CD4-positive, alpha-beta T cell treated with Interleukin-10 for 1 hour (primary cell): ENCODE results near the gene SLC15A2.
"Not testable (repeated sequence)": the region's sequence is repeated elsewhere in the genome, so short reads cannot be mapped to it uniquely, and the experiment has no call there.

Experiments used
- DNase-seq: peaks from one replicate; pipeline ENCODE4 v3.0.0-alpha.2; 2020

SLC15A2 gene, protein sequence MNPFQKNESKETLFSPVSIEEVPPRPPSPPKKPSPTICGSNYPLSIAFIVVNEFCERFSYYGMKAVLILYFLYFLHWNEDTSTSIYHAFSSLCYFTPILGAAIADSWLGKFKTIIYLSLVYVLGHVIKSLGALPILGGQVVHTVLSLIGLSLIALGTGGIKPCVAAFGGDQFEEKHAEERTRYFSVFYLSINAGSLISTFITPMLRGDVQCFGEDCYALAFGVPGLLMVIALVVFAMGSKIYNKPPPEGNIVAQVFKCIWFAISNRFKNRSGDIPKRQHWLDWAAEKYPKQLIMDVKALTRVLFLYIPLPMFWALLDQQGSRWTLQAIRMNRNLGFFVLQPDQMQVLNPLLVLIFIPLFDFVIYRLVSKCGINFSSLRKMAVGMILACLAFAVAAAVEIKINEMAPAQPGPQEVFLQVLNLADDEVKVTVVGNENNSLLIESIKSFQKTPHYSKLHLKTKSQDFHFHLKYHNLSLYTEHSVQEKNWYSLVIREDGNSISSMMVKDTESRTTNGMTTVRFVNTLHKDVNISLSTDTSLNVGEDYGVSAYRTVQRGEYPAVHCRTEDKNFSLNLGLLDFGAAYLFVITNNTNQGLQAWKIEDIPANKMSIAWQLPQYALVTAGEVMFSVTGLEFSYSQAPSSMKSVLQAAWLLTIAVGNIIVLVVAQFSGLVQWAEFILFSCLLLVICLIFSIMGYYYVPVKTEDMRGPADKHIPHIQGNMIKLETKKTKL

DNA sequence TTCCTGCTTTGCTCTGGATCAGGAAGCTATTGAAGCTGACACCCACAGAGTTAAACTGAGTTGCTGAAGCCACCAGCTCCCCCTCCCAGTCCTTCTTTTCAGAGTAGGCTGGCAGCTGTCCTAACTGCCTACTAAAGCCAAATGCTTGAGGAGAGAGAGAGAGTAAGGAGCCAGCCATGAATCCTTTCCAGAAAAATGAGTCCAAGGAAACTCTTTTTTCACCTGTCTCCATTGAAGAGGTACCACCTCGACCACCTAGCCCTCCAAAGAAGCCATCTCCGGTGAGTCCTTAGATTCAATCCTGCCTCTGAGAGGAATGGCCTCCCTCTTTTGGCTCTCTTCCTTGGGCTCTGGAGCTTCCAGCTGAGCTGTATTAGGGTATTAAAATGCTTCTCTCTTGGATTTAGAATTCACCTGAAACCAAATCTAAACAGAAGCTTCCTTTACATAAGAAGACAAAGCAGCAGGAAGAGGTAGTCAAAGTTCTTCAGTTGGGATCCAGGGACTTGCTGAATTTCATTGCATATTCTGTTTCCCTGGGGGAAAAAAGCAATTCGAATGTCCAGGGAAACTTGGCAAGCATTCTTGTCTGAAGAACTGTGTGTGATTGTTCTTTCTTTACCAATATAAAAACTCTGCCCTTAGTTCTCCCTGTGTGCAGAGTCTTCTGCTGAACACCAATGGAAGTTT lies at the start of gene SLC15A2:
Gene SLC15A2 (plus strand): TSS at position 101 of the 690 bp plus-strand sequence. CDS start 76 bp downstream, at position 177.
- no peak for DNase-seq

DNA sequence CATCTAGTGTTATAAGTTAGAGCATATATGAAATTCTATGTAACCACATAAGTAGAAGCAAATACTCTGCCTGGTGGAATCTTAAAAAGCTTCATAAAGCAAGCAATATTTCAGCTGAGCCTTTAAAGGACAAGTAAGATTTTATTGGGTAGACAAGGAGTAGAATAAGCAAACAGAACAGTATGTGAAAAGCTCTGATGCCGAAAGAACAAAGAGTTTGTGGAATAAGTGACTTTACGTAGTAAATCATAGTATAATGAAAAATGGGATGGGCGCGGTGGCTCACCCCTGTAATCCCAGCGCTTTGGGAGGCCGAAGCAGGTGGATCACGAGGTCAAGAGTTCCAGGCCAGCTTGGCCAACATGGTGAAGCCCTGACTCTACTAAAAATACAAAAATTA lies 49.3 kb upstream of the SLC15A2 start:
- DNase-seq, result no peak

DNA sequence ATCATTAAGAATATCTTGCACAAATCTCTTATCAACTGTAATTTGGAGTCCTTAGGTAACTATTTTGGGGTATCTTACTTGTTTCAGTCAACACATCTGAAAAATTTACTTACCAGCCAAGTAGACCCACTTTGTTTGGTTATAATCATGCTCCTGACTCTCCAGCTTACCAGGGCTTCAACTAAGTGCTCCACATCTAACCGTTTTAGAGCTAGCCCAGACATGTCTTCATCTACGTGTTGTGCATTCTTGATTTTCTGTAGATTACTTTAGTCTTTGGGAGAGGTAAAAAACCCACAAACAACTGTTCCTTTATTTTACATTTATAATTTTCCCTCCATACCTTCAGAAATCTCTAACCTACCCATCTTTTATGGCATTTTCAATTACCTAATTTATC lies 41.9 kb upstream of the SLC15A2 start:
- no peak for DNase-seq

DNA sequence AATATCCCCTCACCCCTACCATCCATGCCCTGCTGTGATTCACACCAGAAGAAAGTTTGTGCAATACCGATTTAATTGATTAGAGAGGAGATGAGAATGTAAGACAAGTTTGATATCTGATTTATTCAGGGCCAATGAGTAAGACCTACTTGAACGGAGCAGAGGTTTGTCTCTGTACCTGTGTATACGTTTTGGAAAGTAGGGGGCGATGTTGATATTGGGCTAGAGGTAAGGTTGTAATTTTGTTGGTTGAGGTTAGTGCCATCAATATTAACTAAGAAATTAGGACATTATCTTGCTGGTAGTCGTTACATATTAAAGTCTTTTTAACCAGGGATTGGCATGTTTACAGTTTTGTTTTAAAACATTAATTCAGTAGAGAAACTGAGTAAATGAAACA lies 38.6 kb upstream of the SLC15A2 start:
- peak; percentile 10 for DNase-seq

DNA sequence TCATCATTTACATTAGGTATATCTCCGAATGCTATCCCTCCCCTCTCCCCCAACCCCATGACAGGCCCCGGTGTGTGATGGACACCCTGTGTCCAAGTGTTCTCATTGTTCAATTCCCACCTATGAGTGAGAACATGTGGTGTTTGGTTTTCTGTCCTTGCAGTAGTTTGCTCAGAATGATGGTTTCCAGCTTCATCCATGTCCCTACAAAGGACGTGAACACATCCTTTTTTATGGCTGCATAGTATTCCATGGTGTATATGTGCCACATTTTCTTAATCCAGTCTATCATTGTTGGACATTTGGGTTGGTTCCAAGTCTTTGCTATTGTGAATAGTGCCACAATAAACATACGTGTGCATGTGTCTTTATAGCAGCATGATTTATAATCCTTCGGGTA lies 36.4 kb upstream of the SLC15A2 start:
- not testable (repeated sequence) for DNase-seq

DNA sequence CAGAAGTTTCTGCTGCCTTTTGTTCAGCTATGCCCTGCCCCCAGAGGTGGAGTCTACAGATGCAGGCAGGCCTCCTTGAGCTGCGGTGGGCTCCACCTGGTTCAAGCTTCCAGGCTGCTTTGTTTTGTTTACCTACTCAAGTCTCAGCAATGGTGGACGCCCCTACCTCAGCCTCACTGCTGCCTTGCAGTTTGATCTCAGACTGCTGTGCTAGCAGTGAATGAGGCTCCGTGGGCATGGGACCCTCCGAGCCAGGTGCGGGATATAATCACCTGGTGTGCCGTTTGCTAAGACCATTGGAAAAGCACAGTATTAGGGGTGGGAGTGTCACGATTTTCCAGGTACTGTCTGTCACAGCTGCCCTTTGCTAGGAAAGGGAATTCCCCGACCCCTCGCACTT lies 31.0 kb upstream of the SLC15A2 start:
- DNase-seq, result not testable (repeated sequence)

DNA sequence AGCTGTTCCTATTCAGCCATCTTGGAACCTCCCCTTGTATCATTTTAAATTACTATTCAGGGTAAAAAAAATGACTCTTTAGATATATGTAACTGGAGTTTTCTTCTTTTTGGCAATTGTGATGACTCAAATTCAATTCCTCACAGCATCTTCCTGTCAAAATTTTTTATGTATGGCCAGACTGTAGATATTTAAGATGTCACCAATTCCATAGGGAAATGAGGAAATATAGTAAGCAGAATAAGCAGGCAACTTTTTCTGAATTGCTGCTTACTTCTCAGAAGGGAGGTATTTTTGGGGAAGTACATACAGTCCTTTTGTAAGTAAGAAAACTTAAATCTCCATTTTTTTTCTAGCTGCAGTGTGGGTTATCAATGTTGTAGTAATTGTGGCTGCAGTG lies 30.4 kb upstream of the SLC15A2 start:
- no peak for DNase-seq

DNA sequence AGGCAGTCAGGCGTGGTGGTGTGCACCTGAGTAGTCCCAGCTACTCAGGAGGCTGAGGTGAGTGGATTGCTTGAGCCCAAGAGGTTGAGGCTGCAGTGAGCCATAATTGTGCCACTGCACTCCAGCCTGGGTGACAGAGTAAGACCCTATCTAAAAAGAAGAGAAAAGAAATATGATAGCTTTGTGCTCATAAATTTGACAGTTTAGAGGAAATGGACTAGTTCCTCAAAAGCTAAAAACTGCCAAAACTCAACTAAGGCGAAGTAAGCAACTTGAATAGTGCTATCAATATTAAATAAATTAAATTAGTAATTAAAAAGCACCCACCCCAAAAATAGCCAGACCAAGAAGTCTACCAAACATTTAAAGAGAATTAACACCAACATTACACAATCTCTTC lies 24.5 kb upstream of the SLC15A2 start:
- no peak for DNase-seq

DNA sequence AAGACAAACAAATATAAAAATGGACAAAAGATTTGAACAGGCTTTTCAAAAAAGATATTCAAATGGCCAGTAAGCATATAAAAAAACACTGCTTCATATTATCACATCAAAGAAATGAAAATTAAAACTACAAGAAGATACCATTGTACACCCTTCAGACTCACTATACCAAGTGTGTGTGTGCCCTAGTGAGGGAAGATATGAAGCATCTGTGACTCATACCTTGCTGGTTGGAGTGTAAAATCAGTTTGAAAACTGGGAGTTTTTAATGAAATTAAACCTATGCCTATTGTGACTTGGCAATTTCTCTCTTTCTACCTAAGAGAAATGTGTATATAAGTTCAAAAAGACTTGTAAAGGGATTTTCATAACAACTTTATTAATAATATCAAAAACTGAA lies 23.5 kb upstream of the SLC15A2 start:
- no peak for DNase-seq

DNA sequence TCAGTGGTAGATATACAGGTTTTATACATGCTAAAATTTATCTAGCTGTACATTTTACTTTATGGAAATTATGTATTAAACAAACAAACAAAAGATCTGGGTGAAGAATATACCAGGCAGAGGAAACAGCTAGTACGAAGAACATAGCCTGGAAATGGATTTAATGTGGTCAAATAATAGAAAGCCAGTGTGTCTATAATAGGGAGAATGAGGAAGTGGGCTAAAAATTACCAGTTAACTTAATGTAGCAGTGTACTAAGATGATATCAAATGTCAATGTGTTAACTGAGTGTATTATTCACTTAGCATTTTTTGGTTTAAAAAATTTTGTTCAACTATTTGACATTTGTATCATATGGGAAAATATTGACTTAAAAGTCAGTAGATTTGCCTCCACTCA lies 22.8 kb upstream of the SLC15A2 start:
- DNase-seq, result no peak

DNA sequence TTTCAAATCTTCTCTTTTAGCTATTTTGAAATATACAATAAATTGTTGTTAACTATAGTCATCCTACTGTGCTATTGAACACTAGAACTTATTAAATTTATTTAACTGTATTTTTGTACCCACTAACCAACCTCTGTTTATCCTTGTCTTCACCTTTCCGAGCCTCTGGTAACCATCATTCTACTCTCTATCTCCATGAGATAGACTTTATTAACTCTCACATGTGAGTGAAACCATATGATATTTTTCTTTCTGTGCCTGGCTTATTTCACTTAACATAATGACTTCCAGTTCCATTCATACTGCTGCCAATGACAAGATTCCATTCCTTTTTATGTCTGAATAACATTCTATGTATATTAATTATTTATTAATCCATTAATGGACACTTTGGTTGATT lies 15.8 kb upstream of the SLC15A2 start:
- DNase-seq, result no peak

DNA sequence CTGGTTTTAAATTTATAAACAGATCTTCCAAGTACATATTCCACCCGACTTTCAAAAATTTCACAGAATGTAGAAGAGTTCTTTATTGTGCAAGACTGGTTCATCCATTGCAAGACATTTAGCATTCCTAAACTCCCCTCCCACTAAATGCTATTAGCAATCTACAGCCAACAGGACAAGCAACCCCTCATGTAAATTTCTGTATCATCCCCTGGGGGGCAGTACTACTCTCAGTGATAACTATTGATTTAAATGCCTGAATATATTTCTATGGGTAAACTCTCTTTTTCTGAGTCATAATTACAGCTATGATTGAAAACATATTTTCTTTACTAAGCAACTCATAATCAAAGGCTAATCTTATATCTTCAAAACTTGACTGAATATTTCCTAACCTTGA lies 10.7 kb upstream of the SLC15A2 start:
- peak; percentile 6 for DNase-seq

DNA sequence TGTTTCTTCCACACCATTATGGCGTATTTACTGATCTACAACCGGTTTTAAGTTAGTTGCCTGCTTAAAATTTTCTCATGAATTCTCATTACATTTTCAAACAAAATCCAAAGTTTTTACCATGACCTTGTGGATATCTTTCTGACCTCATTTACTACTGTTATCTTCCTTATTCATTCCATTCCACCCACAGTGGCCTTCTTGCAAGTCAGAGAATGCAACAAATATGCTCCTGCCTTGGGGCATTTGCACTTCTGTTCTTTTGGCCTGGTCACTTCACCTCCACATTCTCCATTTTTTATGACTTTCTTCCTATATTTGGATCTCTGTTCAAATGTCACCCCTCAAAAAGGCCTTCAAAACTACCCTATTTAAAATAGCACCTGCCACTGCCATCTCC lies 8.8 kb upstream of the SLC15A2 start:
- DNase-seq, result no peak

DNA sequence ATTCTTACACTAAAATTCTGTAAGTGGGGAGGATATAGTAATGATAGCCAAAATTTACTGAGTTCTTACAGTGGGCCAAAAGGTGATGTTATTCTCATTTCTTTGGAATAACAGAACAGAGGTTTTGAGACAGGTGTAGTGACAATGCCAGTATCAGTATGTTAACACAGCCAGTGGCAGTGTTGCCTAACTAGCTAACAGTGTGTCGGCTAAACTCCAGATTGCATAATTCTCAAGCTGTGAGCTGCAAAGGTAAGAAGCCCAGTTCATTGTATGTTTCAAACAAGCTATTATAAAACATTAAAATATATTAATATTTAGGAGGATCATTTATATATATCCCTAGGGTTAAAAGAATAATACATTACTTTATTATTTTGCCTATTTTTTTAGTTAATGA lies 920 bp downstream of the SLC15A2 start:
- DNase-seq, result no peak

DNA sequence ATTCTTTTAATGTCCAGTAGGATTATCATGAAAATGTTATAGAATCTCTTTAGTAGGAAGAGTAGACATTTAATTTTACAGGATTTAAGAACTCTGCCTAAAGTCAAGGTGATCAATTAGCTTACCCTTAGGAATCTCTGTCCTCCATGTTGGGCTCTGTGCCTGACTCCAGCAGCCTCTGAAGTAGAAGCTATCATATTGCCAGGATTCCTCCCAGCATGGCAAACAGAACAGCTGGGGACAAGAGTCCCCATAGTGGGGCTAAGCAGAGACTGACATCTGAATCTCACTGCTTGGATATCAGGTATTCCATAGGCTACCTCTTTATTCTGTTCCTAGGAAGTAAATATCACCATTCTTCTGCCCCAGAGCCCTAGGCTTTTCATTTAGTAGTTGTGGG lies 1.5 kb downstream of the SLC15A2 start:
- no peak for DNase-seq

DNA sequence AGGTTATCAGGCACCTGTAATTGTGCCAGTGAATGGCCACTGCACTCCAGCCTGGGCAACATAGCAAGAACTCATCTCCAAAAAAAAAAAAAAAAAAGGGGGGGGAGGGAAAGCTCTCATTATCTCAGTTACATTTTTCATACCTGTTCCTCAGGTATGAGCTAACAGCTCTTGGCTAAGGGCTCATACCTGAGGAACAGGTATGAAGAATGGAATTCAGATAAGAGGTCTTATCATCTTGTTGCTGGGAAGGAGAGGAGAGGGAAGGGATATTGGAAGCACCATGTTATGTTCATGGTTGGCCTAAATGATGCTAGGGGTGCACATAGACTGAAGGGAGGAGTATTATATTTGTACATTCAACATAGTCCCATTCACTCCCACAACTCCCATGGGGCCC lies 2.6 kb downstream of the SLC15A2 start:
- no peak for DNase-seq

DNA sequence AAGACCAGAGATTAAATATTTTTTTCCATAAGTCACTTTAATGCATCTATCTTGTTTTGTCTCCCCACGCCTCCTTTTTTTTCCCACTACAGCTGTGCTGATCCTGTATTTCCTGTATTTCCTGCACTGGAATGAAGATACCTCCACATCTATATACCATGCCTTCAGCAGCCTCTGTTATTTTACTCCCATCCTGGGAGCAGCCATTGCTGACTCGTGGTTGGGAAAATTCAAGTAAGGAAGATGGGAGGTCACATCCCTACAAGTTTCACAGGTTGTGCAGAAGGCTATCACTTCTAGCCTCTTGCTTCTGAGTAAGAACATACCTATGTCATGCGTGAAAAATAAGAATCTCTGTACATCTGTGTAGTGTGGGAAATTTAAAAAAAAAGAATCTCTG lies 3.1 kb downstream of the SLC15A2 start:
- DNase-seq, result no peak

DNA sequence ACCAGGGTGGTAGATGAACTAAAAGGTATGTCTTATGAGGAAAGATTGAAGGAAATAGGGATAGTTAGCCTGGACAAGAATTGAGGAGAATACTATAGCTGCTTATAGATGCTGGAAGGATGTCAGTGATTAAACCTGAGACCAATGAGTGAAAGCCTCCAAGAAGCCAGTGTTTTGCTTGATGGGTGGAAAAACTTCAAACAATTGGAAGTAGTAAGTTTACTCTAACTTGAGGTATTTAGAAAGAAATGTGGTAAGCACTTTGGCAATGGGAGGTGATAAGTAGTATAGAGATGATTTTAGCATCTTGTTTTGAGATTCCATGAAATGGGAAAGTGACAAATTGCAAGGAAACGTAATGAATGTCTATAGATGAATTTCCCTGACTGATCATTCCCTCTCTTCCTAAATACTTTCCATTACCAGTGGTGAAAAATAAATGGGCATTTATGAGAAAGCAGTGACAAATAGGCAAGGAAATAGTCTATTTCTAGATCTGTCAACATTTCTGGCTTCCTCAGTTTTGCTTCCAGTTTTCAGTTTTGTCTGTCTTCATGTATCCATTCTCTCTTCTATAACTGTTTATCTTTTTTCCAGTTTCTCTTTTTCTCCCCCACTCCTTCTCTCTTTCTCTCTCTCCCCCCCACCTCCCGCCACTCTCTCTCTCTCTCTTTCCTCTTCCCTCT lies 19.2 kb downstream of the SLC15A2 start:
- DNase-seq, result no peak

DNA sequence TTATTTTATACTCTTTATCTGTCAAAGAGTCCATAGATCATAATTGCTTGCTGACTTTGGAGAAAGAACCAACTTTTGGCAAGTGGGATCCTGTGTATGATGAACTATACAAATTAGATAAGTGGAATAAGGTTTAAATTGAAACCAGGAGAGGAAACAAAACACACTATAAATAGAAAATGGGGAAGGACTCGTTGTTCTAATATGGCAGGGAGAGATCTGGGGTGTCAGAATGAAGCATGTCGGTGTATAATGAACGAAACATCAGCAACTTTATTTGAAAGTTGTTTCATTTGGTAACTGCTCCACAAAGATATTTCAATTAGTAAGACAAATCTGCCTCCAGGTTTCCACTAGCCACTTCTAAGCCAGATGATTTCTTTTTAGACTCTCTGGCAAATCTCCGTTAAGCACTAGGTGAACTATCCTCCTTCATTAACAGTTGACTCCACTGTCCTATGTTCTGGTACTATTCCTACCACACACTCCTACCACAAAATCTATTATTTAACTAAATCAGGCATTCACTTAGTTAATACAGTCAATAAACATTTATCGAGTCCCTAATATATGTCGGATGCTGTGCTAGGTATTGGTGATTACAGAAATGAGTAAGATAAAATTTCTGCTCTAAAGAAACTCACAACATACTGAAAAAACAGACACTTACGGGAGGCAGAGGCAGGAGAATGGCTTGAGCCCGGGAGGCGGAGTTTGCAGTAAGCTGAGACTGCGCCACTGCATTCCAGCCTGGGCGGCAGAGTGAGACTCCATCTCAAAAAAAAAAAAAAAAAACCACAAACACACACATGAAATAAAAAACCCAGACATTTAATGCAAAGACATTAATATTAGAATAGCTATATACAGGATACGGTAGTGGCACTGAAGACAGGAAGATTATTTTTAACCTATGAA lies 20.1 kb downstream of the SLC15A2 start:
- no peak for DNase-seq

DNA sequence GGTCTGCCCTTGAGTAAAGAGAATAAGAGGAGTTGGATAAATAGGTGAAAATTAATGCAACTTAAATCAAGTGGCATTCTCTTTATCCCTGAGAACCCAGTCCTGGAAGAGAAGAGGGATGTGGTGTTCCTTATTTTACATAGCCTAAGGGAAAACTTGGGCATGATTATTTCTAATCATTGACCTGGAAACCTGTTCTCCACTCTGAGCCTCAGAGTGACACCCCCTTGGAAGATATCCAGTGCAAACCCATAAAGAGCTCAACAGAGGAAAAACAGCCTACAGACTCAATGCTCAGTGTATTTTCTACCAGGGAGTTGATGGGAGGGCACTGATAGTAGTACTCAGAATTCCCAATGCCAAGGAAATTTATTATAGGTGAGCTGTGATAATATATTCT lies 22.0 kb downstream of the SLC15A2 start:
- DNase-seq, result no peak

DNA sequence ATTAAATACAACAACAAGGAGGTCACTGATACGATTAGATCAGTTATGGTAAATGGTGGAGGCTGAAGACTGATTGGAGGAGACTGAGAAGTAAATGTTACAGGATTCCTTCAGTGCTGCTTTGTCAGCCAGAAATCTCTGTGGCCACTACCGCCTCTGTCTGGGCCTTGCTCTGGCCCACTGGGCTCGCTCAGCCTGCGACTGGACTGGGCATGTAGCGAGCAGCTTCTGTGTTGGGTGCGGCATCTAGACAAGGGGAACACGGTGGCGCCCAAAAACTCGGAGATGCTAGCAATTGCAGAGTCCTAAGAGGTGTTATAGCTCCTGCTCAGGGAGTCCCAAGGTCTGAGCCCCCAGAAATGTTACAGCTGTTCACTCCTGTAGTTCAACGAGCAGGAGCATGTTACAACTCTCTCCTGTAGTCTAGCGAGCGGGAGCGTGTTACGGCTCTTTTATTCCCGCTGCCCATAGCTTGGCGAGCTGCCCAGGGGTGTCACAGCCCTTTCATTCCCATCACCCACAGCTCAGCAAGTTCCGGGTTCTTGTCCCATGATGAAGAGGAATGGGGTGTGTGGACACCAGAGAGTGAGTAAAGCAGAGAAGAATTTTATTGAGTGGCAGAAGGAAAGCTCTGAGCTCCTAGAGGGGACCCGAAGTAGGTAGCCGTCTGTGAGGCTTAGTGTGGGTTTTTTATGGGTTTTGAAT lies 24.7 kb downstream of the SLC15A2 start:
- no peak for DNase-seq

DNA sequence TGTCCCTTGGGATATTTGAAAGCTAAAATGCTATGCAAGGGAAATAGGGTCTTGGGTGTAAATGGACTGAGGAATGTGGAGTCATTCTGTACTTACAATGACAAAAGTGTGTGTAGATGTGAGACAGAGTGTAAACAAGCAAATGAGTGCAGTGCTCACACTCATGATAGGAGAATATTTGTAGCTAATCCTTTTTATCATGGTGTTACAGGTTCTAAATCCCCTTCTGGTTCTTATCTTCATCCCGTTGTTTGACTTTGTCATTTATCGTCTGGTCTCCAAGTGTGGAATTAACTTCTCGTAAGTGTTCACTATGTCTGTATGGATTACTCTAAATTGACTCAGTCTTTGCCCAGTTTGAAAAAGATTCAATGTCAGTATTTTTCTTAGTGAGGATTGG lies 30.5 kb downstream of the SLC15A2 start:
- DNase-seq, result no peak
